Upper lobe of left lung (tissue), 4 donors: ENCODE data around the gene AJAP1.

Experiments used
- CTCF ChIP-seq, 6 experiments: fragments of 450-650 bp in 4 of 6; fragments of 200-600 bp in 2 of 6; sonication (generic) in 2 of 6; IDR thresholded peaks; one replicate each; pipeline ENCODE4 v1.5.1; 2016 to 2019; ENCODE audit warnings: antibody characterized with exemption in 6 of 6
- EP300 ChIP-seq, 4 donors: sonication (generic); formaldehyde crosslinking; IDR thresholded peaks; one replicate each; pipeline ENCODE4 v1.5.1; 2017; ENCODE audit warnings: antibody characterized with exemption in 4 of 4, control low read depth in 2 of 4
- POLR2A ChIP-seq, 4 donors: fragments of 450-650 bp; IDR thresholded peaks; one replicate each; pipeline ENCODE4 v1.5.1; 2016 to 2017; ENCODE audit warnings: antibody characterized with exemption in 4 of 4, mild to moderate bottlenecking in 2 of 4
- POLR2AphosphoS5 ChIP-seq, 2 donors: sonication (generic); formaldehyde crosslinking; IDR thresholded peaks; one replicate each; pipeline ENCODE4 v1.5.1; 2017; ENCODE audit warnings: antibody characterized with exemption in 2 of 2

- TF ChIP-seq EP300 (IDR thresholded peaks at IDR 0.05) (no peak), POLR2A (IDR thresholded peaks at IDR 0.05) (no peak), CTCF (IDR thresholded peaks at IDR 0.05) (no peak), POLR2AphosphoS5 (IDR thresholded peaks at IDR 0.05) (no peak)
Measured at GRCh38 chr1:4689941-4690635, 35.7 kb downstream of the AJAP1 start.
